B cell (primary cell): ENCODE data around the gene GDF11. TPM values are rescaled to one million over a fixed set of nuclear protein-coding genes. Genes with fewer than 3 reads are reported as not detected.

ENCODE experiments used
- ATAC-seq: fragments of 200-7000 bp; cut with Tn5 transposase; one replicate; pipeline ENCODE4 v1.10.0; 2021; ENCODE audit warnings: low read depth, mild to moderate bottlenecking, moderate number of reproducible peaks, moderate library complexity
- CTCF ChIA-PET: fragments of 350-600 bp; sonication (Branson Sonifier 250); formaldehyde crosslinking; loops from one replicate; lab custom pipeline; 2021; ENCODE audit warnings: antibody characterized with exemption, inconsistent platforms; lab: Charles Lee
- POLR2A ChIA-PET: fragments of 350-600 bp; sonication (Branson Sonifier 250); formaldehyde crosslinking; loops from one replicate; lab custom pipeline; 2021; ENCODE audit warnings: antibody characterized with exemption; lab: Charles Lee
- DNase-seq: peaks from one replicate; pipeline ENCODE4 v3.0.0; 2013
- H2AFZ ChIP-seq: 2 replicates; pipeline ENCODE4 v1.6.1; 2012; ENCODE audit warnings: mild to moderate bottlenecking, low read depth, low read length; ENCODE audit not compliant: insufficient read depth, poor library complexity, severe bottlenecking
- H3K27ac ChIP-seq, 2 donors: 1 replicate in 1 of 2; 2 replicates in 1 of 2; pipeline ENCODE4 v1.5.1; 2012 to 2013; ENCODE audit warnings: low read length in 2 of 2, mild to moderate bottlenecking in 2 of 2, moderate library complexity in 1 of 2
- H3K27me3 ChIP-seq, 4 experiments: fragments of 200-600 bp in 1 of 4; sonication (generic) in 1 of 4; replicated peaks in 1 of 4; 1 replicate in 2 of 4; 2 replicates in 2 of 4; pipeline versions ENCODE4 v1.6.1 to v1.7.0; 2013 to 2016; ENCODE audit warnings: low read length in 3 of 4, mild to moderate bottlenecking in 2 of 4, mixed read lengths in 1 of 4, moderate library complexity in 1 of 4; ENCODE audit not compliant: insufficient read depth in 4 of 4, control insufficient read depth in 3 of 4; ENCODE audit errors: control extremely low read depth in 1 of 4
- H3K36me3 ChIP-seq, 2 experiments: replicated peaks in 1 of 2; 1 replicate in 1 of 2; 2 replicates in 1 of 2; pipeline versions ENCODE4 v1.6.1 to v1.7.1; 2013; ENCODE audit warnings: low read length in 1 of 2; ENCODE audit not compliant: insufficient read depth in 2 of 2, control insufficient read depth in 1 of 2; ENCODE audit errors: control extremely low read depth in 1 of 2, extremely low read depth in 1 of 2
- H3K4me1 ChIP-seq, 2 donors: fragments of 200-600 bp in 1 of 2; sonication (generic) in 1 of 2; 1 replicate in 1 of 2; 2 replicates in 1 of 2; pipeline versions ENCODE4 v1.5.1 to v1.6.1; 2013 to 2017; ENCODE audit warnings: low read length in 2 of 2; ENCODE audit not compliant: control insufficient read depth in 2 of 2, insufficient read depth in 2 of 2
- H3K4me2 ChIP-seq: replicated peaks from 2 replicates; pipeline ENCODE3; 2012; ENCODE audit warnings: mild to moderate bottlenecking, low read depth, low read length; ENCODE audit not compliant: poor library complexity, severe bottlenecking
- H3K4me3 ChIP-seq, 5 experiments: fragments of 200-600 bp in 1 of 5; sonication (generic) in 1 of 5; 1 replicate in 3 of 5; 2 replicates in 2 of 5; pipeline versions ENCODE4 v1.5.1 to v1.7.0; 2011 to 2016; ENCODE audit warnings: low read length in 4 of 5, mild to moderate bottlenecking in 4 of 5, low read depth in 2 of 5, control low read depth in 1 of 5, moderate library complexity in 1 of 5; ENCODE audit not compliant: insufficient read depth in 1 of 5; ENCODE audit errors: control extremely low read depth in 1 of 5, extremely low read depth in 1 of 5
- H3K79me2 ChIP-seq: fragments of 200-600 bp; sonication (generic); one replicate; pipeline ENCODE4 v1.6.0; 2016; ENCODE audit warnings: low read length; ENCODE audit not compliant: control insufficient read depth, insufficient read depth
- H3K9ac ChIP-seq: fragments of 200-600 bp; sonication (generic); 2 replicates; pipeline ENCODE4 v1.6.1; 2017; ENCODE audit warnings: mild to moderate bottlenecking, low read length, moderate library complexity
- H3K9me3 ChIP-seq, 3 donors: one replicate each; pipeline versions ENCODE4 v1.6.1 to v1.7.1; 2013; ENCODE audit warnings: low read length in 2 of 3; ENCODE audit not compliant: control insufficient read depth in 2 of 3, insufficient read depth in 1 of 3; ENCODE audit errors: control extremely low read depth in 1 of 3
- H4K20me1 ChIP-seq: 2 replicates; pipeline ENCODE4 v1.6.0; 2012; ENCODE audit warnings: mild to moderate bottlenecking, low read length; ENCODE audit not compliant: insufficient read depth, control insufficient read depth, poor library complexity, severe bottlenecking
- H3K27ac Mint-ChIP-seq: one replicate; pipeline ENCODE4 v1.8.0; 2021; ENCODE audit warnings: mixed read lengths
- H3K27me3 Mint-ChIP-seq: one replicate; pipeline ENCODE4 v1.8.0; 2021; ENCODE audit warnings: mixed read lengths
- H3K4me1 Mint-ChIP-seq: one replicate; pipeline ENCODE4 v1.8.0; 2021; ENCODE audit warnings: mixed read lengths
- H3K4me3 Mint-ChIP-seq: one replicate; pipeline ENCODE4 v1.8.0; 2021; ENCODE audit warnings: mixed read lengths
- H3K9me3 Mint-ChIP-seq: one replicate; pipeline ENCODE4 v1.8.0; 2022; ENCODE audit warnings: mixed read lengths; ENCODE audit not compliant: insufficient read depth
- CTCF ChIP-seq: fragments of 200-600 bp; IDR thresholded peaks from one replicate; pipeline ENCODE4 v1.8.0; 2022; ENCODE audit warnings: antibody characterized with exemption, mild to moderate bottlenecking
- EZH2 ChIP-seq: IDR thresholded peaks from 2 replicates; pipeline ENCODE4 v1.6.1; 2012; ENCODE audit warnings: borderline replicate concordance, low read depth, mild to moderate bottlenecking, moderate library complexity, low read length; ENCODE audit not compliant: insufficient read depth, poor library complexity, severe bottlenecking
- WGBS: methylation state at CpG from one replicate; pipeline ENCODE4 v1.1.5; 2013; ENCODE audit warnings: missing lambda C conversion rate; ENCODE audit not compliant: insufficient coverage; 5-methylcytosine and 5-hydroxymethylcytosine counted together
- intact Hi-C: fragments of 100-400 bp; cut with micrococcal nuclease; formaldehyde crosslinking; loops from one replicate; pipeline ENCODE4 v1.10.0; 2022
- polyA plus RNA-seq: library from polyadenylated mRNA; depleted of rRNA; stranded (reverse); fragments of >200 nt; gene quantifications from 2 replicates; pipeline ENCODE4 v1.2.3, GENCODE V29; 2012
- total RNA-seq, 2 donors: library from RNA; stranded (reverse); fragments of 120-200 nt in 1 of 2; gene quantifications; 1 replicate in 1 of 2; 2 replicates in 1 of 2; pipeline versions ENCODE4 v1.2.3 to v1.2.4, GENCODE V29; 2013 to 2022

The GDF11 gene
- total and polyA plus RNA-seq, 2 donors (not counting 1 experiment from before 2014, with no cell fraction given), result 4.4 to 11.3 TPM

DNA sequence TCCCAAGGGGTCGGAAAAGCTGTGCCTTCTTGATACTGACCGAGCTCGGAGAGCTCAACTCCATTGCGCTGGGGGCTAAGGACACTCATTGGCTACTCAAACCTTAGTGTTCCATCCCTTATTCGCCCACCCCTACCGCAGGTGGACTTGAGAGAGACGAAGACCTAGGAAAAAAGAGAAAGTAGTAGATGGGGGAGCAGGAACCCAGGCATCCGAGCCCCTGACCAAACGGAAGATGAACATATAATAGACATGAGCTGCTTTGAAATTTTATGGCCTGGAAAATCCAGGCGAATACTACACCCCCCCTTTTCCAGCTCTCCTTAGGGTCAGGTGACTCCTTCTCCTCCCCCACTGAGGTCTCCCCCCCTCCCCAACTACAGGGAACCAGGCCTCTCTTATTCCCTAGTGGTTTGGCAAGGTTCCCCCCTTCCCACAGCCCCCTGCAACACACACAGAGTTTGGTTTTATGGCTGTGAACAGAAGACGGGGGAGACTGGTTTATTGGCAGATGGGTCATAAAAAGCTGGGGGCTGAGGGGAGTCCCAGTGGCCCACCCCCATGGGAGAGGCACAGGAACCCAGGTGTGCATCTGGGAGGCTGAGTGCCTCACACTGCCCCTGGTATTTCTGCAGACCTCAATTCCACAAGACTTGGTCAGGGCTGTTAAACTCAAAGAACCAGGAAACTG, 1.6 kb downstream of the GDF11 start:
- peak overlapping the region; percentile 97 for H3K4me2 ChIP-seq
- H3K27ac ChIP-seq, result no peak overlapping the region
- H3K4me1 ChIP-seq, result peaks cover 20 to 32% of the 10 kb centered on the region in 2 donors
- peak overlapping the region; percentile 58 to 77 (median 69) for H3K4me3 ChIP-seq
- peak overlapping the region; percentile 74 for H3K27ac Mint-ChIP-seq
- H3K9me3 Mint-ChIP-seq, result no peaks in the 10 kb centered on the region
- ChIA-PET CTCF (interaction anchor here (1.0 to 4.3 kb wide), 6 partner anchors 10 to 196 kb away, joined by 3 to 12 read pairs (median 4); no protein-coding TSS in a partner anchor), POLR2A (interaction anchor here (0.6 to 1.3 kb wide), 3 partner anchors 50 to 441 kb away, joined by 3 read pairs; partner anchors contain the start of gene ZC3H10)
- DNase-seq, result no peak
- no peak for ATAC-seq
- peak overlapping the region; percentile 97 for H3K4me3 Mint-ChIP-seq
- 10% methylated on average over 4 of the region's 11 CpGs for WGBS
- H3K79me2 ChIP-seq, result peaks cover 6% of the 10 kb centered on the region
- no peaks in the 10 kb centered on the region for H3K9me3 ChIP-seq
- H3K27me3 Mint-ChIP-seq, result no peaks in the 10 kb centered on the region
- intact Hi-C loops, result loop anchor here (5.0 kb wide), 1 partner anchor 723 kb away; the partner anchor contains the start of gene SPRYD4
- H4K20me1 ChIP-seq, result no peaks in the 10 kb centered on the region
- H2AFZ ChIP-seq, result peak overlapping the region; percentile 79
- H3K9ac ChIP-seq, result peak overlapping the region; percentile 77
- peaks cover 0 to 4% of the 10 kb centered on the region in 2 experiments for H3K36me3 ChIP-seq
- no peak for TF ChIP-seq EZH2
- H3K27me3 ChIP-seq, result no peaks in the 10 kb centered on the region
- H3K4me1 Mint-ChIP-seq, result peaks cover 37% of the 10 kb centered on the region

DNA sequence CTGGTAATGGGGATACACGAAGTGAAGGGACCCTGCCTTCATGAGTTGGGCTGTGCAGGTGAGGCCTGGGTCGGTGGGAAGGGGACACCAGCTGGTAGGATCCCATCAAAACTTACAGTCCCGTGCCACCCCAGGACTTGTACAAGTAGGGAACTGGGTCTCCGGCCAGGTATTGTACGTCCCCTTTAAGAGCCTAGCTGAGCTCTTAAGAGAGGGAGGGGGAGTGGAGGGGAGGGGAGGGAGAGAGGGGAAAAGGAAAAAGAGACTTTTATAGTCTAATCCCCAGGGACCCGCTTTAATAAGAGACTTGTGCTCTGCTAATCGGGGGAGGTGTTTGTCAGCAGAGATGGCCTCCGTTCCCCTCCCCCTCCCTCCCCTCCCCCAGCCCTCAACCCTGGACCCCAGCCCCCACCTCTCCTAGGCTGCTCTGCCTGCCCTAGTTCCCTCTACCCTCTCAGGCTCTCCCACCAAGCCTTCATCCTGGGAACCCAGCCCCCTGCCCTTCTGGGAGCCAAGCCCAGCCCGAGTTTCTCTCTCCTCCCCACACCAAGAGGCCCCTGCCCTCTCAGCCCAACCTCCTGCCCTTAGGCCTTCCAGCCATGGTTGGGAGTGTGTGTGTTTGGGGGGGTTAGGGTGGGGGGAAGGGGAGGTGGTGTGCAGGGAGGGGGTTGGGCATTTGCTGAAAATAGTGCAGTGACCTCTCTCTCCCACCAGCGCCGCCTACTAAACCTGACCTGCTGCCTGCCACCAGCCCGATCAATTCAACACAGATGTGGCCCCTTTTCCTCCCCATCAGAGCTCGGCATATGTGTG, 2.6 kb downstream of the GDF11 start:
- peaks cover 6% of the 10 kb centered on the region for H3K79me2 ChIP-seq
- H3K9ac ChIP-seq, result no peak overlapping the region
- no peaks in the 10 kb centered on the region for H3K9me3 ChIP-seq
- H3K27ac Mint-ChIP-seq, result peak overlapping the region; percentile 86
- CTCF ChIA-PET, result interaction anchor here (1.0 to 4.3 kb wide), 5 partner anchors 7 to 195 kb away, joined by 3 to 12 read pairs (median 4); no protein-coding TSS in a partner anchor
- POLR2A ChIA-PET, result interaction anchor here (0.5 to 1.5 kb wide), 3 partner anchors 72 to 814 kb away, joined by 3 to 6 read pairs (median 3); partner anchors contain the start of genes ORMDL2 and SARNP
- WGBS, result 31% methylated on average over 6 of the region's 13 CpGs
- no peaks in the 10 kb centered on the region for H3K27me3 Mint-ChIP-seq
- TF ChIP-seq CTCF (no peak), EZH2 (no peak)
- no peaks in the 10 kb centered on the region for H3K27me3 ChIP-seq
- no peak for DNase-seq
- ATAC-seq, result peak; percentile 28
- H3K4me3 ChIP-seq, result peak overlapping the region in 2 of 5 experiments; percentile 21 to 27
- peak overlapping the region; percentile 19 for H2AFZ ChIP-seq
- no peaks in the 10 kb centered on the region for H3K9me3 Mint-ChIP-seq
- intact Hi-C loops, result no loop called here
- peaks cover 20 to 32% of the 10 kb centered on the region in 2 donors for H3K4me1 ChIP-seq
- peaks cover 37% of the 10 kb centered on the region for H3K4me1 Mint-ChIP-seq
- H3K27ac ChIP-seq, result no peak overlapping the region
- H4K20me1 ChIP-seq, result no peaks in the 10 kb centered on the region
- H3K4me3 Mint-ChIP-seq, result peak overlapping the region; percentile 97
- peak overlapping the region; percentile 97 for H3K4me2 ChIP-seq
- H3K36me3 ChIP-seq, result peaks cover 0 to 6% of the 10 kb centered on the region in 2 experiments
